Activated naive CD8-positive, alpha-beta T cell treated with anti-CD3 and anti-CD28 coated beads, Interleukin-2, amount 50 U/mL, for 24 hours (primary cell): ENCODE data around the gene LRRC4C.

ENCODE experiments used
- ATAC-seq: fragments of 150-1000 bp; cut with Tn5 transposase; one replicate; pipeline ENCODE4 v1.10.0; 2021
- DNase-seq: peaks from one replicate; pipeline ENCODE4 v3.0.0; 2021
- H3K27ac Mint-ChIP-seq: one replicate; pipeline ENCODE4 v1.8.0; 2021; ENCODE audit warnings: mild to moderate bottlenecking, mixed read lengths
- H3K27me3 Mint-ChIP-seq: one replicate; pipeline ENCODE4 v1.8.0; 2021; ENCODE audit warnings: mixed read lengths
- H3K36me3 Mint-ChIP-seq: one replicate; pipeline ENCODE4 v1.8.0; 2021; ENCODE audit warnings: low read depth, mixed read lengths
- H3K4me1 Mint-ChIP-seq: one replicate; pipeline ENCODE4 v1.8.0; 2021; ENCODE audit warnings: mixed read lengths
- H3K4me3 Mint-ChIP-seq: one replicate; pipeline ENCODE4 v1.8.0; 2021; ENCODE audit warnings: mild to moderate bottlenecking, moderate library complexity, mixed read lengths
- H3K9me3 Mint-ChIP-seq: one replicate; pipeline ENCODE4 v1.8.0; 2021; ENCODE audit warnings: mixed read lengths

Gene LRRC4C

DNA sequence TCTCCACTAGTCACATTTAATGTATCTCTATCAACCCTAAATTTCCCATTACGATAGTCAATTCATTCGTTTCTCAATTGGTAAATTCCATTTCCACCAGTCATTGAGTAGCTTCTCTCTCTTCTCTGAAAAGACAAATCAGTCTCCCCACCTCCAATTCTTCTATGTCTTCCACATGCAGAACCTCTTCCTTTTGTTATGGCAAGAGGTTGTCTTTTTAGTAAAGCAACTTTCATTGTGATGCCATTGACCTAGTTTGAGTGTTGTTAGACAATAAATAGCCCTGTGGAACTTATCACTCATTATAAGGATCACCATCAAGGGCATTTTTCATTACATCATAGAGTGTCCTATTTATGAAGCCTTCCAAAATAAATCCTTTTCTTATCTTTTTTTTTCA lies 340.9 kb downstream of the LRRC4C start:
- ATAC-seq (no peak), DNase-seq (no peak)
- Mint-ChIP-seq H3K9me3 (peaks cover 8% of the 10 kb centered on the region), H3K36me3 (no peaks in the 10 kb centered on the region), H3K27ac (no peak overlapping the region), H3K27me3 (no peaks in the 10 kb centered on the region), H3K4me1 (no peaks in the 10 kb centered on the region), H3K4me3 (no peak overlapping the region)

DNA sequence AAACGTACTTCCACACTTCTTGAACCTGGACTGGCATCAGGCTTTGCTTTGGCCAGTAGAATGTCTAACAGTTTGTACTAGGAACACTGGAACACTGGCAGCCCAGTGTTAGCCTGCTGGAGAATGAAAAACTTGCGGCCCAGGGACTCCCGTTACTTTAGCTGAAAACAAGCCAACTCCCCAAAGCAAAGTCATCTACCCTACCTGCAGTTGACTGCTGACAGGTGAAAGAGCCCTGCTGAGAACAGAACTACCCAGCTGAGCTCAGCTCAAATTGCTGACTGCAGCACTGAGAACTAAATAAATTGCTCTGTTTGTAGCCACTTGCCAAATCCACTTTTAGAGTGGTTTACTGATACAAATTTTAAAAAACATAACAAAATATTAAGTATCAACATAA lies 342.5 kb downstream of the LRRC4C start:
- Mint-ChIP-seq H3K4me1 (no peaks in the 10 kb centered on the region), H3K36me3 (no peaks in the 10 kb centered on the region)

DNA sequence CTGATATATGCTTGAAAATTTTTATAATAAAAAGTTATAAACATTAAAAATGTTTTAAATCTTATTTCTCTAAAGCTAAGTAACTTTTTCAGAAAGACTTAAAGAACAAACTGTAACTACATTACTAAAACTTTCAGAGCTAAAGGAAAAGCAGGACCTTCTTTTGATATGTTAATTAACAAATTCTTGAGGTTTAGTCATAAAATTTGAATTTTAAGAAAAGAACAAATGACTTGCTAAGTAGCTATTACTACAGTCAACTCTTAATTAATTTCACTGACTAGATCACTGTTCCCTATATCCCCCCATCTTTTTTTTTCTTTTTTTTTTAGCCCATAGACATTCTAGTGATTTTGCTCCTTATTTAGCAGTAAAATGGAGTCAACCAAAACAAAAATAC lies 344.4 kb downstream of the LRRC4C start:
- Mint-ChIP-seq H3K27me3 (no peaks in the 10 kb centered on the region), H3K36me3 (no peaks in the 10 kb centered on the region), H3K4me3 (no peak overlapping the region), H3K27ac (no peak overlapping the region), H3K4me1 (no peaks in the 10 kb centered on the region), H3K9me3 (peaks cover 3% of the 10 kb centered on the region)
- no peak for DNase-seq
- no peak for ATAC-seq

More for the DNA sequence above, 342.5 kb downstream of the LRRC4C start:
- DNase-seq = no peak
- Mint-ChIP-seq H3K27me3 (no peaks in the 10 kb centered on the region), H3K4me3 (no peak overlapping the region), H3K9me3 (peaks cover 8% of the 10 kb centered on the region), H3K27ac (no peak overlapping the region)
- ATAC-seq = no peak

DNA sequence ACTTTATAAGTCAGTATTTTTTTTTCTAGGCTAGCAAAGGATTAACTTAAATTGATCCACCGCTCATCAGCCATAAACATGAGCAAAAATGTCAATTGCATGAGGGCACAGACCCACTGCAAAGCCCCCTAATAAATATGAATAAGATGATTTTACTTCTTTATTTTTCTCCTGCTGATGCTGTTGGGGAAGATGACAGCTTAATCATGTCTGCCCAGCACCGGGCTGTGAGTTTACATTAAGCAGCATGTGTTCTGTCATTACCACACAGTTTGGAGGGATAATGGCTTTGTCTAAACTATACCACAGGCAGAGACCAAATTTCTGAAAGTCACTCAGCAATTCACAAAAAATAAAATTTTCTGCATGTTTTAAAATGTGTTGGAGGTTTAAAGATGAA lies 346.3 kb downstream of the LRRC4C start:
- Mint-ChIP-seq H3K9me3 (no peaks in the 10 kb centered on the region), H3K27ac (no peak overlapping the region), H3K4me1 (no peaks in the 10 kb centered on the region), H3K27me3 (no peaks in the 10 kb centered on the region), H3K4me3 (no peak overlapping the region), H3K36me3 (no peaks in the 10 kb centered on the region)
- ATAC-seq (no peak), DNase-seq (no peak)

DNA sequence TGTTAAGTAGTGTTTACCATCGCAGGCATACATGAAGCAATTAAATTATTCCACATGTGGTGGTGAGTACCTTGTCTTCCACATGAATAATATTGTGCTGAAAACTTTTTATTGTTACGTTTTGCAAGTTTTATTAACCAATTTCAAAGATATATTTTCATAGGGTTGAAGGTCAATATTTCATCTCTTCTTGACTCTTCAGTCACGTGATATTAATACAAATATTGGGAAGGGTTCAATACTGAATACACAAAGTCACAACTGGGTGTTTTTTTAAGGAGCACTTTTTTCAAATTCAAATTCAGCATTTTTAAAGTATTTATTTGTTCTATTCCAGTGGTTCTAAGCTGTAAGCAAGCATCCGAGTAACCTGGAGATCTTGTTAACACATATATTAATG lies 348.9 kb downstream of the LRRC4C start:
- Mint-ChIP-seq H3K4me1 (no peaks in the 10 kb centered on the region), H3K27me3 (no peaks in the 10 kb centered on the region), H3K36me3 (no peaks in the 10 kb centered on the region), H3K27ac (no peak overlapping the region), H3K4me3 (no peak overlapping the region), H3K9me3 (peaks cover 4% of the 10 kb centered on the region)
- ATAC-seq (no peak), DNase-seq (no peak)

DNA sequence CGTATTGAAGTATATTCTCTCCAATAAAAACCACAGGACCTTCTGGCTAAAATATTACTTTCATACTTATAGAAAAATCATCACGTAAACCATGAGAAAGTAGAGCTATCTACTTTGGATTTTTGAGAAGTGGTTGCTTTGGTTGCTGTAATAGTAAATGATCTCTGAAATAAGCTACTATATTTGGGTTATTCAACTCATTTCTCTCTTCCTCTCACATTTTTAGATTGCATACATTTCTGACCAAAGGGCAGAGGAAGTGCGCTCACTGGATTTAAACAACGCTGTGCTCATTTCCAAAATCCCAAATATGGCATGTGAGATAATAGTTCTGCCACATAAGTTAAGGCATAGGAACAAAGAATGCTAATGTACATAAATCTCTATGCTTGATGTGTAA lies 357.0 kb downstream of the LRRC4C start:
- no peak overlapping the region for H3K27ac Mint-ChIP-seq

DNA sequence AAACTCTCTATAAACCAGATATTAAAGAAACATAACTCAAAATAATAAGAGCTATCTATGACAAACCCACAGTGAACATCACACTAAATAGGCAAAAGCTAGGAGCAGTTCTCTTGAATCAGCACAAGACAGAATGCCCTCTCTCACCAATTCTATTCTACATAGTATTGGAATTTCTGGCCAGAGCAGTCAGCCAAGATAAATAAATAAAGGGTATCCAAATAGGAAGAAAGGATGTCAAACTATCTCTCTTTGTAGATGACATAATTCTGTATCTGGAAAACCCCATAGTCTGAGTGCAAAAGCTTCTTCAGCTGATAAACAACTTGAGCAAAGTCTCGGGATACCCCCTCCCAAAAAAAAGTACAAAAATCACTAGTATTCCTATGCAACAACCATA lies 359.8 kb downstream of the LRRC4C start:
- peaks cover 10% of the 10 kb centered on the region for H3K9me3 Mint-ChIP-seq
- H3K27me3 Mint-ChIP-seq = no peaks in the 10 kb centered on the region
- ATAC-seq (no peak), DNase-seq (no peak)
- H3K4me3 Mint-ChIP-seq = no peak overlapping the region
- no peak overlapping the region for H3K27ac Mint-ChIP-seq
- H3K36me3 Mint-ChIP-seq = no peaks in the 10 kb centered on the region
- H3K4me1 Mint-ChIP-seq = no peaks in the 10 kb centered on the region

More for the DNA sequence above, 357.0 kb downstream of the LRRC4C start:
- no peaks in the 10 kb centered on the region for H3K4me1 Mint-ChIP-seq
- no peaks in the 10 kb centered on the region for H3K36me3 Mint-ChIP-seq
- H3K9me3 Mint-ChIP-seq = peaks cover 16% of the 10 kb centered on the region
- ATAC-seq (no peak), DNase-seq (no peak)
- no peaks in the 10 kb centered on the region for H3K27me3 Mint-ChIP-seq
- no peak overlapping the region for H3K4me3 Mint-ChIP-seq

DNA sequence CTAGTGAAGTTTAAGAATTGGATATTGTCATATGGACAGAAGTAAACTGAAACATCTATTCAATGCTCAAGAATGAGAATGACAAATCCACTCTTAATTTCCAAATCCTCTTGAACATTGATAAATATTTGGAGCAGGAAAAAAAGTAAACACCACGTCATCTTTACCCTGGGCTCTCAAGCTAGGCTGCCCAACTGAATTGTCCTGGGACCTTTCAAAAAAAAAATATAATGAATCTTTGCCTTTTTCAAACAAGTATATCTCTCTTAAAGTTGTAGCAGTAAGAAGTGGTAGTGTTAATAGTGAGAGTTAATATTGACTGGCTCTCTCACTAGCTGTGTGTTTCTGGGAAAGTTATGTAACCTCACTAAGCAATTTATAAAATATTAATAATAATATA lies 374.3 kb downstream of the LRRC4C start:
- H3K36me3 Mint-ChIP-seq = no peaks in the 10 kb centered on the region
- H3K27ac Mint-ChIP-seq = no peak overlapping the region
- DNase-seq = no peak
- no peaks in the 10 kb centered on the region for H3K4me1 Mint-ChIP-seq
- H3K4me3 Mint-ChIP-seq = no peak overlapping the region
- no peaks in the 10 kb centered on the region for H3K9me3 Mint-ChIP-seq
- no peaks in the 10 kb centered on the region for H3K27me3 Mint-ChIP-seq
- no peak for ATAC-seq

DNA sequence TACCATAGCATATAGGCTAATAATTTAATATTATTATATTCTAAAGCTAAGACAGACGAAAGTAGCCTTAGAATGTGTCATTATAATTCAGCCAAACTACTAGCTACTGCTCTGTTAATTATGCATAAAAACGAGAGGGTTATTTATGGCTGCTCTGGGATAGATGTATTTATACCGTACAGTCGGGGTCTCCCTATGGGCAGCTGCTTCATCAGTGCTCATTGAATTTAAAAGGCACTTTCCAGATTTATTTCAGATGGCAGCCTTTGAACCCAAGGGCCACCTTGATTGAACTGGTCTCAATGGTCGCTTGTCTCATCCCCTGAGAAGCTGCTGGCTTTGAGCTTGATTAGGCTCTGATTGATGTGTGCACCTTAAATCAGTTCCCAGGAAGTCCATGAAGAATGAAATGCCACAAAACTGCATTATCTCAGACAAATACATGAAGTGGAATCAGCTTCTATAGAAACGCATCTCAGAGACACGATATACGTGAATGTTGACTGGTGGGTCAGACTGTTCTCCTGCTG lies 377.6 kb downstream of the LRRC4C start:
- ATAC-seq (no peak), DNase-seq (no peak)
- no peak overlapping the region for H3K27ac Mint-ChIP-seq
- H3K4me3 Mint-ChIP-seq = no peak overlapping the region
- peaks cover 9% of the 10 kb centered on the region for H3K9me3 Mint-ChIP-seq
- H3K36me3 Mint-ChIP-seq = no peaks in the 10 kb centered on the region
- no peaks in the 10 kb centered on the region for H3K27me3 Mint-ChIP-seq
- no peaks in the 10 kb centered on the region for H3K4me1 Mint-ChIP-seq

DNA sequence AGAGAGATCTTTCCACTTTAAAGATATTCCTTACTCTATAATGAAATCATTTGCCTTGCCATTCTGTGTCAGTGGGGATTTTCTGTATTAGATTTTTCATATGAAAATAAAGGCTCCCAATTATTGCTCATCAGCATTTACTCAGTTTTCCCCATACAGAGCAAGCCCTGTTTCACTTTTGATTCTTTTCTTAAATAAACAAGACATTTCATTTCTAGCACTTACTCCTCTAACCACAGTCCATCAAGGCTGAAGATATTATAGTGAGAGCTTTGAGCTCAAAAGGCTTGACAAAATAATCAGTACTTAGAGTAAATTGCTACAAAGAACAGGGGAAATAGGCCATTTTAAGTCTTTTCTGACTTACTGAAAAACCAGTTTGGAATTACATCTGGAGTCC lies 385.1 kb downstream of the LRRC4C start:
- ATAC-seq = no peak
- Mint-ChIP-seq H3K27ac (no peak overlapping the region), H3K36me3 (no peaks in the 10 kb centered on the region), H3K27me3 (no peaks in the 10 kb centered on the region), H3K4me3 (no peak overlapping the region), H3K9me3 (peaks cover 33% of the 10 kb centered on the region), H3K4me1 (no peaks in the 10 kb centered on the region)
- DNase-seq = no peak

DNA sequence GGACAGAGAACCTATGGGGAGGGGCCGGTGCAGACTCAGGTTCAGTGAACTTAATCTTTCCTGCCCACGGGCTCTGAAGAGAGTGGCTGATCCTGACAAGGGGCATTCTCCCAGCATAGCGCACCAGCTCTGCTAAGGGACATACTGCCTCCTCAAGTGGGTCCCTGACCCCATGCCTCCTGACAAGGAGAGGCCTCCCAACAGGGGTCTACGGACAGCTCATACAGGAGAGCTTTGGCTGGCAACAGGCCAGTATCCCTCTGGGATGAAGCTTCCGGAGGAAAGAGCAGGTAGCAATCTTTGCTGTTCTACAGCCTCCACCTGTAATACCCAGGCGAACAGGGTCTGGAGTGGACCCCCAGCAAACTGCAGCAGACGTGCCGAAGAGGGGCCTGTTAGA lies 394.0 kb downstream of the LRRC4C start:
- no peak for DNase-seq
- Mint-ChIP-seq H3K4me1 (no peaks in the 10 kb centered on the region), H3K4me3 (no peak overlapping the region), H3K9me3 (peaks cover 20% of the 10 kb centered on the region), H3K36me3 (no peaks in the 10 kb centered on the region), H3K27ac (no peak overlapping the region), H3K27me3 (no peaks in the 10 kb centered on the region)
- ATAC-seq = no peak

DNA sequence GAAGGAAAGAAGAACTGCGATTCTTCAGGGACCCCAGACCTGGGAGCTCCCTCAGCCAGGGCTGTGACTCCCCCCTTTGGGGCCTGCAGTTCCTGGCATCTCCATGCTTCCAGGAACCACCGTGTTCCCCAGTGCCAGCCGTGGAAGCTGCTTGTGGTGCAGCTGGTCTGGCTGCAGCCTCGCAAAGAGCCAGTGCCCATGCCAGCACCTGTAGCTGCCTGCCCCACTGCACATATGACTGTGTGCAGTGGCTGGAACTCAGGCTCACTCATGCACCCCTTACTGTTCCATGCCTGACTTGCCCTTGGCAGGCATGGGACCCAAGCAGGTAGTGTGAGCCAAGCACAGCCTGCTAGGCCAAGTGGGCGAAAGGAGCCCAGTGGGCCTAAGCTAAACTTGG lies 401.3 kb downstream of the LRRC4C start:
- H3K36me3 Mint-ChIP-seq = no peaks in the 10 kb centered on the region
- ATAC-seq (no peak), DNase-seq (no peak)
- no peaks in the 10 kb centered on the region for H3K27me3 Mint-ChIP-seq
- no peak overlapping the region for H3K27ac Mint-ChIP-seq
- H3K9me3 Mint-ChIP-seq = peaks cover 15% of the 10 kb centered on the region
- no peak overlapping the region for H3K4me3 Mint-ChIP-seq
- H3K4me1 Mint-ChIP-seq = no peaks in the 10 kb centered on the region

DNA sequence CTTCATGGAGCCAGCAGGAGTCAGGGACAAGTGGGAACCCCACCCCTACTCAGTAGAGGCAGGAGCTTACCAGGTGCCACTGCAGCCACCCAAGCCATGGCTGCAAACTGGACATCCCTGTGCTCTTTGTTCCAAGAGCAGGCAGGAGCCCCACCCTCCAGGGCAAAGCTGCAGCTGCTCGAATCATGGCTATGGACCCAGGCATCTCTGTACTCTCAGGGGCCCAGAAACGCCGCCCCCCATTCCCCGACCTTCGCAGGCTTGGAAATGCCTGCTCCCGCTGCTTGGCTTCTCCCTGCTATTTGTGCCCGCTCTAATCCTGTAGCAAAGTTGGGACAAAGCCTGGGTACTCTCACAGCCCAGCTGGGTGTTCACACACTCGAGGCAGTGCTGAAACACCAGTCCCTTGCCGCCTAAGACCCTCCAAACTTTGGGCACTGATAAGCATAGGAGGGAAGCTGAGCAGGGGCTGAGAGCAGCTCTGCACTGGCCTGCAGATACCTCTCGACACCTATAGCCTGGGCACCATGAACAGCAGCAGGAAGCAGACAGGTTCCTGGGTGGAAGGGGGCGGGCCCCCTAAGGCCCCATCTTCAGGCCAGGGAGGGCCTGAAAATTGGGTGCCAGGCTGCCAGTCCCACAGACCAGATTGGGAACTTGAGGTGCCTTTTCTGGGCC lies 402.4 kb downstream of the LRRC4C start:
- H3K4me1 Mint-ChIP-seq = no peaks in the 10 kb centered on the region
- no peaks in the 10 kb centered on the region for H3K27me3 Mint-ChIP-seq
- H3K27ac Mint-ChIP-seq = no peak overlapping the region
- ATAC-seq (no peak), DNase-seq (no peak)
- no peak overlapping the region for H3K4me3 Mint-ChIP-seq
- peaks cover 20% of the 10 kb centered on the region for H3K9me3 Mint-ChIP-seq
- H3K36me3 Mint-ChIP-seq = no peaks in the 10 kb centered on the region

DNA sequence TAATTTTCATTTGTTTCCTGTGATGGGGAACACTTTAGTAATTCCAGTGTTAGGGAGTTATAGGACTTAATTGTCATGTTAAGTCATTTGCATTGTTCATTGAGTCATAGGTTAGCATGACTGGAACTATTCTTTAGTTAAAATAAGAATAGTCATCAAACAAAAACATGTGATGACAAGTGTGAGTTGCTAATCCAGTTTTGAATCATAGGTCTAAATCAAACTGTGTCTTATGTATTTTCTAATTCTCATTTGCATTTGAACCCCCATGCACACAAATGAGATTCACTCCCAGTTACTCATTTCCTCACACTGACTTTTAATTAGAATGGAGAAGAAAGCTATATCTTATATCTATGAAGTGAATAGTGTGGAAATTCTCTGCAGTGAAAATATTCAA lies 405.6 kb downstream of the LRRC4C start:
- ATAC-seq = no peak
- DNase-seq = no peak
- H3K36me3 Mint-ChIP-seq = no peaks in the 10 kb centered on the region
- no peak overlapping the region for H3K27ac Mint-ChIP-seq
- H3K9me3 Mint-ChIP-seq = peaks cover 27% of the 10 kb centered on the region
- H3K4me3 Mint-ChIP-seq = no peak overlapping the region
- no peaks in the 10 kb centered on the region for H3K4me1 Mint-ChIP-seq
- no peaks in the 10 kb centered on the region for H3K27me3 Mint-ChIP-seq

DNA sequence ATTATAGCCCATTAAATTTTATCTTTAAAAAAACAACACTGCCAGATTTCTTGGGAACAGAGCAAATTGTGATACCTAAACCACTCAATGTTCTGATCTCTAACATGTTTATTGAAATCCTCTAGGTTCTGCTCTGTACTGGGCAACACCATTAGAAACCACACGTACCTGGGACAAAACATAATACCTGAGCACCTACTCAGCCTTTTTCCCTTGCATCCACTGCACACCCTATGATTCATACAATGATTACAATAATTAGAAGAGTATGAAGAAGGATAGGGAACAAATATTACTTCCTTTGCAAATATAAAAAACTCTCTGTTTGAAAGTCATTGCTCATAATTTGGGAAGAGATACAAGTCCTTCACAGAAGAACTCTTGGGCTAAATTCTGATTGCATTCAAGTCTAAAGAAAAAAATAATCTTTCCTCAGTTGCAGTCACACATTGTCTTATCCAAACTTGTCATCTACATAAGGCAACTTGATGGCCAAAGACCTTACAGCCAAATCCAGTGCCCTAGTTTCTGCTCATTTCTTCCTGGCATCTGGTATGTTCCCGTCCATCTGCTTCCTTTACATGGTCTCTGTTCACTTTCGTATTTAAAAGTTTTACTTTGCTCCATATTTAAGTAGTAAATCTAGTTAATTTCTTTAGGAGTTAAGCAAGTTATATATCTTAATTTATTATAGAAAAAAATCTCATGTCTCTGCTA lies 407.4 kb downstream of the LRRC4C start:
- no peaks in the 10 kb centered on the region for H3K27me3 Mint-ChIP-seq
- H3K36me3 Mint-ChIP-seq = no peaks in the 10 kb centered on the region
- H3K4me3 Mint-ChIP-seq = no peak overlapping the region
- H3K27ac Mint-ChIP-seq = no peak overlapping the region
- ATAC-seq = no peak
- peaks cover 32% of the 10 kb centered on the region for H3K9me3 Mint-ChIP-seq
- DNase-seq = no peak
- no peaks in the 10 kb centered on the region for H3K4me1 Mint-ChIP-seq
